OCI-LY1 (cell line): ENCODE results near the gene RERE.

Experiments
- H2AFZ ChIP-seq: fragments of 200-600 bp; sonication (generic), shearing (Covaris generic); 2 replicates; pipeline ENCODE4 v1.6.0; 2014; ENCODE audit warnings: antibody characterized with exemption, mild to moderate bottlenecking, low read length
- H3F3A ChIP-seq: fragments of 200-600 bp; sonication (generic), shearing (Covaris generic); 2 replicates; pipeline ENCODE4 v1.6.0; 2014; ENCODE audit warnings: mild to moderate bottlenecking, antibody characterized with exemption, low read length, moderate library complexity; ENCODE audit not compliant: insufficient read depth
- H3K27ac ChIP-seq: fragments of 200-600 bp; sonication (generic); 2 replicates; pipeline ENCODE4 v1.5.1; 2014; ENCODE audit warnings: low read length, mixed run types, mild to moderate bottlenecking, low read depth; ENCODE audit not compliant: poor library complexity, severe bottlenecking
- H3K27me3 ChIP-seq: fragments of 200-600 bp; sonication (generic); 2 replicates; pipeline ENCODE4 v1.6.0; 2014; ENCODE audit warnings: antibody characterized with exemption, mild to moderate bottlenecking, low read length, moderate library complexity; ENCODE audit not compliant: insufficient read depth
- H3K36me3 ChIP-seq: fragments of 200-600 bp; sonication (generic); 2 replicates; pipeline ENCODE4 v1.6.1; 2014; ENCODE audit warnings: mild to moderate bottlenecking, antibody characterized with exemption, low read length, moderate library complexity, mixed read lengths; ENCODE audit not compliant: insufficient read depth
- H3K4me1 ChIP-seq: fragments of 200-600 bp; sonication (generic); 2 replicates; pipeline ENCODE4 v1.5.1; 2014; ENCODE audit warnings: mild to moderate bottlenecking, low read length, moderate library complexity; ENCODE audit not compliant: insufficient read depth, severe bottlenecking
- H3K4me2 ChIP-seq: fragments of 200-600 bp; sonication (generic), shearing (Covaris generic); 2 replicates; pipeline ENCODE4 v1.6.1; 2014; ENCODE audit warnings: low read length
- H3K4me3 ChIP-seq: fragments of 200-600 bp; sonication (generic); 2 replicates; pipeline ENCODE4 v1.5.1; 2014; ENCODE audit warnings: low read length, low read depth, mild to moderate bottlenecking, mixed read lengths; ENCODE audit not compliant: poor library complexity, severe bottlenecking
- H3K79me2 ChIP-seq: fragments of 200-600 bp; shearing (Covaris generic); 2 replicates; pipeline ENCODE4 v1.6.1; 2016; ENCODE audit warnings: mixed run types, low read length, mixed read lengths; ENCODE audit not compliant: insufficient read depth
- H3K9ac ChIP-seq: fragments of 200-600 bp; sonication (generic), shearing (Covaris generic); 2 replicates; pipeline ENCODE4 v1.6.1; 2014; ENCODE audit warnings: mild to moderate bottlenecking, low read length, mixed read lengths
- H3K9me2 ChIP-seq: fragments of 200-600 bp; sonication (generic), shearing (Covaris generic); 2 replicates; pipeline ENCODE4 v1.6.1; 2014; ENCODE audit warnings: low read depth, mild to moderate bottlenecking, low read length, mixed read lengths
- H3K9me3 ChIP-seq: fragments of 200-600 bp; shearing (Covaris generic); 2 replicates; pipeline ENCODE4 v1.6.1; 2014; ENCODE audit warnings: low read length, mixed read lengths
- H4K20me1 ChIP-seq: fragments of 200-600 bp; sonication (generic), shearing (Covaris generic); 2 replicates; pipeline ENCODE4 v1.6.0; 2016; ENCODE audit warnings: mild to moderate bottlenecking, low read length; ENCODE audit not compliant: insufficient read depth
- CTCF ChIP-seq: fragments of 200-600 bp; sonication (generic), shearing (Covaris generic); IDR thresholded peaks from 2 replicates; pipeline ENCODE4 v1.5.1; 2017; ENCODE audit warnings: mild to moderate bottlenecking, antibody characterized with exemption, low read length, moderate library complexity, mixed read lengths
- EZH2 ChIP-seq: fragments of 200-600 bp; sonication (generic), shearing (Covaris generic); IDR thresholded peaks from 2 replicates; pipeline ENCODE4 v1.8.0; 2017; ENCODE audit warnings: borderline replicate concordance, mixed run types, mild to moderate bottlenecking, antibody characterized with exemption, low read length, moderate library complexity, mixed read lengths

Gene RERE

DNA sequence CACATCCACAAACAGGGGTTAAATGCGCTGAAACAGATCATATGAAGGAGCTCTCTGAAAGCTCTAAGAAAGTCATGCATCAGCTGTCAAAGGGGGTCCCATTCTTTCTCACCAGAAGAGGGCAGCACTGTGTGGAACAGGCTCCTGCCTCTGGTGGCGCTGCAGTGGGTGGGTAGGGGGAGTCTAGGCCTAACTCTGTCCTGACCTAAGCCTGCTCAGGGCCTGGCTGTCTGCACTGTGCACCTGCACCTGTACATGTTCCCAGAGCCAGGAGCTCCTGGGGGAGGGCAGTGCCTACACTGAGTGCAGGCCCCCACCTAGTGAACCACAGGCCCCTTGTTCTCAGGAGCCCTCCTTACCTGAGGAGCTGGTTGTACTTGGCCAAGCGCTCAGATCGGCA lies 45.1 kb upstream of the RERE start:
- H3K4me3 ChIP-seq: no peak overlapping the region
- no peak overlapping the region for H2AFZ ChIP-seq
- no peaks in the 10 kb centered on the region for H3K27me3 ChIP-seq
- no peaks in the 10 kb centered on the region for H3K4me1 ChIP-seq
- TF ChIP-seq CTCF: peak; percentile 85
- no peak for TF ChIP-seq EZH2
- no peaks in the 10 kb centered on the region for H3K9me3 ChIP-seq
- no peaks in the 10 kb centered on the region for H3K9me2 ChIP-seq
- H3K79me2 ChIP-seq: no peaks in the 10 kb centered on the region
- peaks cover 99% of the 10 kb centered on the region for H3K36me3 ChIP-seq
- H3K27ac ChIP-seq: no peak overlapping the region
- H3K9ac ChIP-seq: no peak overlapping the region
- peaks cover 19% of the 10 kb centered on the region; the same call in 1 of the 2 replicates for H3F3A ChIP-seq
- no peak overlapping the region for H3K4me2 ChIP-seq
- H4K20me1 ChIP-seq: no peaks in the 10 kb centered on the region

GRCh38 chr1:8860738-8861516 lies 43.5 kb upstream of the RERE start:
- no peaks in the 10 kb centered on the region for H3K4me1 ChIP-seq
- H3K27ac ChIP-seq: no peak overlapping the region
- no peaks in the 10 kb centered on the region for H4K20me1 ChIP-seq
- no peak overlapping the region for H2AFZ ChIP-seq
- TF ChIP-seq EZH2 (no peak), CTCF (no peak)
- peaks cover 19% of the 10 kb centered on the region; the same call in 1 of the 2 replicates for H3F3A ChIP-seq
- H3K4me3 ChIP-seq: no peak overlapping the region
- H3K79me2 ChIP-seq: no peaks in the 10 kb centered on the region
- H3K9me3 ChIP-seq: no peaks in the 10 kb centered on the region
- no peak overlapping the region for H3K4me2 ChIP-seq
- H3K9me2 ChIP-seq: no peaks in the 10 kb centered on the region
- no peaks in the 10 kb centered on the region for H3K27me3 ChIP-seq
- H3K36me3 ChIP-seq: peaks cover 94% of the 10 kb centered on the region
- H3K9ac ChIP-seq: no peak overlapping the region

- Histone ChIP-seq H3K9ac (no peak overlapping the region), H3F3A (peaks cover 17% of the 10 kb centered on the region; the same call in 1 of the 2 replicates), H3K4me2 (no peak overlapping the region), H4K20me1 (no peaks in the 10 kb centered on the region), H3K27ac (no peak overlapping the region), H3K4me3 (no peak overlapping the region), H2AFZ (no peak overlapping the region), H3K4me1 (no peaks in the 10 kb centered on the region), H3K9me2 (no peaks in the 10 kb centered on the region), H3K79me2 (no peaks in the 10 kb centered on the region), H3K36me3 (peaks cover 75% of the 10 kb centered on the region), H3K9me3 (no peaks in the 10 kb centered on the region), H3K27me3 (no peaks in the 10 kb centered on the region)
- TF ChIP-seq EZH2: no peak
- peak; percentile 70 for TF ChIP-seq CTCF
Measured at GRCh38 chr1:8858888-8859706, 41.7 kb upstream of the RERE start.
